MM.1S (cell line): ENCODE data around the gene HCN2.

Experiments
- DNase-seq: peaks from one replicate; pipeline ENCODE4 v3.0.0-alpha.2; 2015
- H2AFZ ChIP-seq: fragments of 300-600 bp; sonication (generic); 2 replicates; pipeline ENCODE4 v1.6.0; 2016; ENCODE audit warnings: antibody characterized with exemption, low read length
- H3F3A ChIP-seq: fragments of 300-600 bp; sonication (generic); 2 replicates; pipeline ENCODE4 v1.6.1; 2016; ENCODE audit warnings: mild to moderate bottlenecking, antibody characterized with exemption, low read length, moderate library complexity, mixed read lengths; ENCODE audit not compliant: insufficient read depth
- H3K27ac ChIP-seq: fragments of 300-600 bp; sonication (generic); 2 replicates; pipeline ENCODE4 v1.5.1; 2016; ENCODE audit warnings: mild to moderate bottlenecking, low read length
- H3K27me3 ChIP-seq: fragments of 300-600 bp; sonication (generic); replicated peaks from 2 replicates; pipeline ENCODE4 v1.6.0; 2016; ENCODE audit warnings: low read length; ENCODE audit not compliant: insufficient read depth
- H3K36me3 ChIP-seq: fragments of 300-600 bp; sonication (generic); replicated peaks from 2 replicates; pipeline ENCODE4 v1.6.1; 2016; ENCODE audit warnings: mild to moderate bottlenecking, low read length, mixed read lengths; ENCODE audit not compliant: insufficient read depth
- H3K4me1 ChIP-seq: fragments of 300-600 bp; sonication (generic); 2 replicates; pipeline ENCODE4 v1.6.1; 2016; ENCODE audit warnings: low read length, mixed read lengths
- H3K4me2 ChIP-seq: fragments of 300-600 bp; sonication (generic); 2 replicates; pipeline ENCODE4 v1.6.0; 2016; ENCODE audit warnings: low read depth, low read length
- H3K4me3 ChIP-seq: fragments of 300-600 bp; sonication (generic); 2 replicates; pipeline ENCODE4 v1.5.1; 2016; ENCODE audit warnings: low read length, mixed read lengths
- H3K79me2 ChIP-seq: fragments of 300-600 bp; sonication (generic); 2 replicates; pipeline ENCODE4 v1.6.1; 2016; ENCODE audit warnings: mixed run types, low read length, mixed read lengths
- H3K9ac ChIP-seq: fragments of 300-600 bp; sonication (generic); 2 replicates; pipeline ENCODE4 v1.6.1; 2016; ENCODE audit warnings: low read length, mixed read lengths
- H3K9me2 ChIP-seq: fragments of 300-600 bp; sonication (generic); replicated peaks from 2 replicates; pipeline ENCODE4 v1.6.1; 2016; ENCODE audit warnings: mild to moderate bottlenecking, low read length, mixed read lengths; ENCODE audit not compliant: insufficient read depth
- H3K9me3 ChIP-seq: fragments of 300-600 bp; sonication (generic); replicated peaks from 2 replicates; pipeline ENCODE4 v1.6.1; 2016; ENCODE audit warnings: mild to moderate bottlenecking, low read length, mixed read lengths; ENCODE audit not compliant: insufficient read depth
- H4K20me1 ChIP-seq: fragments of 300-600 bp; sonication (generic); 2 replicates; pipeline ENCODE4 v1.6.1; 2016; ENCODE audit warnings: mild to moderate bottlenecking, low read length, moderate library complexity, mixed read lengths; ENCODE audit not compliant: insufficient read depth
- CTCF ChIP-seq: fragments of 300-600 bp; sonication (generic); IDR thresholded peaks from 2 replicates; pipeline ENCODE4 v1.5.1; 2016; ENCODE audit warnings: antibody characterized with exemption, low read length, mixed read lengths
- EZH2 ChIP-seq: fragments of 300-600 bp; sonication (generic); optimal IDR thresholded peaks from 2 replicates; pipeline ENCODE3; 2017; ENCODE audit warnings: low read depth, mild to moderate bottlenecking, antibody characterized with exemption, low read length, mixed read lengths
- EZH2phosphoT487 ChIP-seq: fragments of 300-600 bp; sonication (generic); IDR thresholded peaks from 2 replicates; pipeline ENCODE4 v1.6.1; 2018; ENCODE audit warnings: antibody characterized with exemption, low read length

The HCN2 gene

GRCh38 chr19:576768-577438 is 12.8 kb upstream of the HCN2 start:
- Histone ChIP-seq H3K4me1 (peaks cover 8% of the 10 kb centered on the region; the same call in 1 of the 2 replicates), H3K27ac (no peak overlapping the region), H4K20me1 (peaks cover 27% of the 10 kb centered on the region), H2AFZ (no peak overlapping the region), H3K36me3 (peaks cover 4% of the 10 kb centered on the region; the same call in 1 of the 2 replicates), H3K79me2 (peaks cover 81% of the 10 kb centered on the region), H3F3A (peaks cover 2% of the 10 kb centered on the region), H3K27me3 (no peaks in the 10 kb centered on the region), H3K9me2 (no peaks in the 10 kb centered on the region), H3K9ac (no peak overlapping the region), H3K9me3 (no peaks in the 10 kb centered on the region), H3K4me3 (no peak overlapping the region), H3K4me2 (no peak overlapping the region)
- no peak for DNase-seq
- no peak for TF ChIP-seq EZH2
- no peak for TF ChIP-seq EZH2phosphoT487
- TF ChIP-seq CTCF = no peak

GRCh38 chr19:577439-578392 is 12.0 kb upstream of the HCN2 start:
- Histone ChIP-seq H3K9ac (no peak overlapping the region), H3K27ac (no peak overlapping the region), H3K9me3 (no peaks in the 10 kb centered on the region), H3F3A (no peaks in the 10 kb centered on the region), H2AFZ (no peak overlapping the region), H4K20me1 (peaks cover 27% of the 10 kb centered on the region), H3K4me3 (no peak overlapping the region), H3K79me2 (peaks cover 77% of the 10 kb centered on the region), H3K9me2 (no peaks in the 10 kb centered on the region), H3K36me3 (peaks cover 4% of the 10 kb centered on the region; the same call in 1 of the 2 replicates), H3K4me1 (peaks cover 8% of the 10 kb centered on the region; the same call in 1 of the 2 replicates), H3K27me3 (no peaks in the 10 kb centered on the region), H3K4me2 (no peak overlapping the region)
- TF ChIP-seq EZH2 = no peak
- TF ChIP-seq CTCF = no peak
- TF ChIP-seq EZH2phosphoT487 = no peak
- DNase-seq = no peak

GRCh38 chr19:579111-579841 is 10.4 kb upstream of the HCN2 start:
- Histone ChIP-seq H3F3A (no peaks in the 10 kb centered on the region), H3K27me3 (no peaks in the 10 kb centered on the region), H2AFZ (no peak overlapping the region), H3K4me3 (no peak overlapping the region), H3K27ac (no peak overlapping the region), H3K9ac (no peak overlapping the region), H3K36me3 (peaks cover 4% of the 10 kb centered on the region; the same call in 1 of the 2 replicates), H4K20me1 (peaks cover 27% of the 10 kb centered on the region), H3K79me2 (peaks cover 62% of the 10 kb centered on the region), H3K9me2 (no peaks in the 10 kb centered on the region), H3K4me1 (0 out of 2 replicates have a peak, but pooled peaks cover 3% of the 10 kb centered on the region), H3K9me3 (no peaks in the 10 kb centered on the region), H3K4me2 (no peak overlapping the region)
- DNase-seq = no peak
- no peak for TF ChIP-seq CTCF
- TF ChIP-seq EZH2phosphoT487 = no peak
- no peak for TF ChIP-seq EZH2
